Testis (tissue), 2 donors: ENCODE data around the gene MRPS5.

Source experiments
- CTCF ChIP-seq, 3 experiments: fragments of 450-650 bp in 2 of 3; fragments of 200-600 bp in 1 of 3; sonication (generic) in 1 of 3; IDR thresholded peaks; one replicate each; pipeline ENCODE4 v1.5.1; 2016 to 2019; ENCODE audit warnings: antibody characterized with exemption in 3 of 3, mild to moderate bottlenecking in 2 of 3, moderate library complexity in 1 of 3
- POLR2A ChIP-seq: fragments of 450-650 bp; IDR thresholded peaks from one replicate; pipeline ENCODE4 v1.6.1; 2017; ENCODE audit warnings: antibody characterized with exemption, mild to moderate bottlenecking, moderate library complexity

GRCh38 chr2:95087379-95087778, 34.2 kb downstream of the MRPS5 start:
- TF ChIP-seq CTCF (IDR thresholded peaks at IDR 0.05) (no peak), POLR2A (no peak)
